ENCODE results near the gene TMEM87B. TPM values are rescaled to one million over a fixed set of nuclear protein-coding genes. Genes with fewer than 3 reads are reported as not detected.

The TMEM87B gene
- total RNA-seq, 1 donor from 2014 or later: 6.0 TPM

GRCh38 chr2:112140899-112141625 lies 86.0 kb downstream of the TMEM87B start:
- ATAC-seq (ENCODE audit: poor library complexity): no peak
- intact Hi-C loops (cut with DNase I): no loop called here
- DNase-seq: no peak

DNA sequence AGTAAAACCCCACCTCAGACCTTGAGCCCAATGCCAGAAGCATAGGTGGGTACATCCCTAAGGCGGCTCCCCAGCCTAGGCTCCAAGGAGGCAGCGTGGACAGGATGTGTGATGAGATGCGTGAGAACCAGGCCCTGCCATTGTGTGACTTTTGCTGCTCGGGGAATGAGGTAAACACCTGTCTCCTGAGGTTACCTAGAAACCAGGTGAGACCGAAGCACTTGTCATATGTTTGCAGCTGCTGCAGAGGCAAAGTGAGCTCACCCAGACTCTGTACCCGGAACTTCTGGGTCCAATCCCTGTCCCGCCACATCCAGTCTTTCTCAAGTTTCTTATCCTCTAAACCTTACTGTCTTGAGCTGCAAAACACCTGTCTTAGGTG lies 86.5 kb downstream of the TMEM87B start:
- no peak for DNase-seq
- intact Hi-C loops (cut with DNase I): no loop called here
- no peak for ATAC-seq (ENCODE audit: poor library complexity)

GRCh38 chr2:112142525-112143078 lies 87.5 kb downstream of the TMEM87B start:
- no peak for DNase-seq
- intact Hi-C loops (cut with DNase I): no loop called here
- ATAC-seq (ENCODE audit: poor library complexity): no peak

GRCh38 chr2:112143150-112143549 lies 88.1 kb downstream of the TMEM87B start:
- intact Hi-C loops (cut with DNase I): no loop called here
- ATAC-seq (ENCODE audit: poor library complexity) (no peak), DNase-seq (no peak)

- ATAC-seq (ENCODE audit: poor library complexity) (no peak), DNase-seq (no peak)
- intact Hi-C loops (cut with DNase I): no loop called here
Observed at GRCh38 chr2:112144966-112145365, 89.9 kb downstream of the TMEM87B start.

DNA sequence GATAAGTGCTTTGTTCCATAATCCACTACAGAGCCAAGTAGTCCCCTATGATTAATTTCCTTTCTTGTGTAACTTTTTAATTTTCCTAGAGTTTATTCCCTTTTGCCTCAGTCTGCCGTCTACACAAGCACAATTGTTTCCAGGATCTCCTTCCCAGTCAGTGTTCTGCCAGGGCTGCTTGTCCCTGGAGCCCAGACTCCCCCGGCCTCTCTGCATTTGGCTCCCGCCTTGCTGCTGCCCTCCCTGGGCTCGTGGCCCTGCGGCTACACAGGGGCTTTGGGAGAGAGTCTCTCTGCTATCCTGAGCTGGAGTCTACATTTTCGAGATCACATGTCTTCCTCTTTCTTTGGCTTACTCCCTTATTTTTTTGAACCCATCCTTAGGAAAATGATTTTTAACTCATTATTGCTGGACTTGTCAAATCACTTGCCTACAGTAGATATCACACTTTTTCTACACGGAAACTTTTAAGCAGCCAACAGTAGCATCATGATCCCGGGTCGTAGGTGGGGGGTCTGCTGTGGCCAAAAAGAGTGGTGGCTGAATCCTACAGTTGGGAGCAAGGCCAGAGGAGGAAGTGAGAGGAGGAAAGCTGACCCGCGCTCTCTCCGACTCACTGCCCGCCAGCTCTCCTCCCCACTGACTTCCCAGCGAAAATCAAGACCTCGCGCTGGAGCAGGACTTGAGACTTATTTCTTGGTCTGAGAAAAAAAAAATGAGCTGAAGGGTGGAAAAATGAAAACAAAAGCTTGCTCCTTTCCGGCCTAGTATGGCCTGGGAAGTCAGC lies 92.5 kb downstream of the TMEM87B start:
- ATAC-seq (ENCODE audit: poor library complexity): peak; percentile 71
- DNase-seq: peak; percentile 67
- intact Hi-C loops (cut with DNase I): no loop called here

GRCh38 chr2:112148477-112148876 lies 93.4 kb downstream of the TMEM87B start:
- ATAC-seq (ENCODE audit: poor library complexity) (no peak), DNase-seq (no peak)
- intact Hi-C loops (cut with DNase I): no loop called here

- intact Hi-C loops (cut with DNase I): no loop called here
- ATAC-seq (ENCODE audit: poor library complexity) (no peak), DNase-seq (no peak)
Observed at GRCh38 chr2:112149194-112149593, 94.1 kb downstream of the TMEM87B start.

DNA sequence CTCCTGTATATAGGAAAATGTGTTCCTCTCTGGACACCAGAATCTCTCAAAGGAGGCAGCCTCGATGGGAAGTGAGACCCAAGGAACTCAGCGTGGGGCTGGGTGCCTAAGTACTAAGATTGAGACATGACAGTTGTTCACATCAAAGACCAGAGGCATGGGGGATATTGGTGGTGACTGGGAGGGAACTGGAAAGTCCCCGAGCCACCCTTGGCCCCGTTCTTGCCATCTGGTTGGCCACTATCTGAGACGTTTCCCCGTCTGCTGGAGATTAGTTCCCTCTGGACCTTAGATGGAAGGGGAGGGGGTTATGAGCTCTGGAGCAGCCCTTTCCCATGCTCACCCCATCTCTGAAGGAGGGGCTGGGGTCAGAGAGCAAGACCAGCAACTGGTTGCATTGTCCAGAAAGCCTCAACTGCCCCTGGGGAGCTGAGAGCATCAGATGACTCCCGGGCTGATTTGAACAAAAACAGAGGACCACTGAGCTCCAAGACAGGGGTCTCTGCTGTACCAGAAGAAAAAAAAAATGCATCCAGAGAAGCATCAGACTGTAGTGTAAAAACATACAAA lies 94.9 kb downstream of the TMEM87B start:
- ATAC-seq (ENCODE audit: poor library complexity): no peak
- DNase-seq: no peak
- intact Hi-C loops (cut with DNase I): no loop called here

DNA sequence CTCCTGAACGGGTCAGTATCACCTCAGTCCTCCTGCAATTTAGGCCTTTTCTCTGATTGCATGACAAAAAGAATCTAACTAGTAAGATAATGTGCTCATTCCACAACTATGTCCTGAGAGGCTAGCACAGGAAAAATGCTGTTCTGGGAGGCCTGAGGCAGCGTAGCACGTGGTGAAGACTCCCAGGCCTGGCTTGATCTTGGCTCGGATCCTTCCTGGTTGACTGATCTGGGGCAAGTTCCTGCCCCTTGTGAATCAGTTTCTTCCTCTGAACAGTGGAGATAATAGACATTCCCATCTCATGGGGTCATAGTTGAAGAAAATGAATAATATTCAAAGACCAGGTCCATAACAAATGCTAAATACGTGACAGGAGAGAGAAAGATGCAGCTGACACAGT lies 95.4 kb downstream of the TMEM87B start:
- DNase-seq: no peak
- ATAC-seq (ENCODE audit: poor library complexity): peak; percentile 62
- intact Hi-C loops (cut with DNase I): no loop called here

DNA sequence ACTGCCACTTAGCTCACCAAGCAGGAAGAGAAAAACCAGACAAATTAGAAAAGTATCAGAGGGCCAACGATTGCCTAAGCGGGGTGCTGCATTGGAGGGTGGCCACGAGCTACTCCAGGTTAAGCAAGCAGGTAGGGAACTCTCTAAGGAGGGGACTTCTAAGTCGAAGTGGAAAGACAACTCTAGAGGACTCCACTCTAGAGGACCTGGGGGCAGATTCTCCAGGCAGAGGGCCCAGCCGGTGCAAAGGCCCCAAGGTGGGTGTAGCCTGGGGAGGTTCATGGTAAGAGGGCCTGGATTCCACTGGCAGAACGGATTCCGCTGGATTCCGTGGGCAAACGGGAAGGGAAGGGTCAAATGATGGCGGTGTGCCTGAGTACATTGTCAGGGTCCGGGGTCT lies 95.8 kb downstream of the TMEM87B start:
- no peak for DNase-seq
- no peak for ATAC-seq (ENCODE audit: poor library complexity)
- intact Hi-C loops (cut with DNase I): no loop called here

DNA sequence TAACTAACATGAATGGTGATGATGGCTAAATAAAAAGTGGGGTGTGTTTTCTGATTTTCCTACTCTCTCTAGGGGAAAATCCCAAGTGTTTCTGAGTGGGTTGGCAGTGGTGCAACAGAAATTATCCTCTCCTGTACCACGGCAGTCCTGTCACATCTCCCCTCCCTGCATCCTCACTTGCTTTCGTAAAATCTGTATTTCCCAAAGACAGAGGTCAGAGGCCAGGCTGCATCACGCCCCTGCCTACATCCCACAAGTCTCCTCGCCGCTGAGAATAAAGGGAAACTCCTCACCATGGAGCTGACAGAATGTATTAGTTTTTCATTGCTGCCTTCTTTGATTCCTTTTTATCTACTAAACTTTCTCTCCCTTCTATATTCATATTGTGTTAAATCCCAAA lies 96.2 kb downstream of the TMEM87B start:
- no peak for DNase-seq
- intact Hi-C loops (cut with DNase I): no loop called here
- no peak for ATAC-seq (ENCODE audit: poor library complexity)

DNA sequence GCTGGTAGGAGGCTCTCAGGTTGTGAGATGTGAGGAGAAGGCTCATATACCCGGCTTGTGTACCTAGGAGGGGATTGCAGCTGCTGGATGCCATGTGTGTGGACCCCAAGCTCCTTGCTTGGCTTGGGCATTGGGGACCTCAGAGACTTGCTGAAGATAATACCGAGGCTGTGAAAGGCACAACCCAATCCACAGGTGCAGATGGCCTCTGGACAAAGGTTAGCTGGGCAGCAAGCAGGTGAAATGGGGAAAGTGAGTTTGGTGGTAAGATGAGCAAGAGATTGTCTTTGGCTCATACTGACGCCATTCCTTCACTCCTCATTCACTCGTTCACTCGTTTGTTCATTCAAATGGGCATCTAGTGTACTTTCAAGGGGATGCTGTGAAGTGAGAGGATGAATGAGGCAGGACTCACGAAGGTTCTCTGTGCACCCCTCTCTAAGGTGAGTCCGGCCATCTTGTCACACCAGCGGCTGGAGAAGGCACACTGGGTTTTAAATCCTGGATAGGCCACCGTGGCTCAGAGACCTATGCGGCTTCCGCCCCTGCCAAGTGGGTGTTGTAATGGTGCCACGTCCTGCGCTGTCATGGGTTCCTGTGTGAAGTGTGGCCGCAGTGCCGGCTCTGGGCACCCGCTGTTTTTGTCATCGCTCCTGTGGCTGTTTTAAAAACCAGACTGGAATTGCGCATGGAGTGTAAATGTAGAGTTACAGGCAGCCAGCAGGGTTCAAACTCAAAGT lies 96.8 kb downstream of the TMEM87B start:
- no peak for ATAC-seq (ENCODE audit: poor library complexity)
- intact Hi-C loops (cut with DNase I): no loop called here
- DNase-seq: no peak

DNA sequence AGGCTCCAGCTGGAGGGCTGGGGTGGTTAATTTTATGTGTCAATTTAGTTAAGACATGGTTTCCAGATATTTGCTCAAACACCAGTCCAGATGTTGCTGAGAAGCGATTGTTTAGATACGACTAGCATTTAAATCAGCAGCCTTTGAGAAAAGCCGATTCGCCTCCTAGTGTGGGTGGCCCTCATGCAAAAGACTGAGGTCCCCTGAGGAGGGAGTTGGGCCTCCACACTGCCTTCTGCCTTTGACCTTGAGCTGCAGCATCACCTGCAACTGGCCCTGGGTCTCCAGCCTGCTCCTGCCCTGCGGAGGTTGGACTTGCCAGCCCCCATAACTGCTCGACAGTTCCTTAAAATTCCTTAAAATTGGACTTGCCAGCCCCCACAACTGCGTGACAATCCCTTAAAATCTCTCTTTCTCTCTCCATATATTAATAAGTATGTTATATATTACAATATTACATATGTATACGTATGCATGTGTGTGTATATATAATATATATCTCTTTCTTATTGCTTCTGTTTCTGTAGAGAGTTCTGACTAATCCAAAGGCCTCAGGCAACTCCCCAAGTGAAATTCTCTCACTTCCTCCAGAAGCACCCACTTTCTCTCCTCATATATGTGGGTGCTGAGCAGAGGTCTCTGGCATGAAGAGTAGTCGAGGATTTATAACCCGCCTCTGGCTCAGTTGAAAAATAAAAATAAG lies 97.6 kb downstream of the TMEM87B start:
- intact Hi-C loops (cut with DNase I): no loop called here
- ATAC-seq (ENCODE audit: poor library complexity): no peak
- DNase-seq: no peak

- ATAC-seq (ENCODE audit: poor library complexity) (no peak), DNase-seq (no peak)
- intact Hi-C loops (cut with DNase I): no loop called here
Observed at GRCh38 chr2:112153179-112153490, 98.1 kb downstream of the TMEM87B start.

DNA sequence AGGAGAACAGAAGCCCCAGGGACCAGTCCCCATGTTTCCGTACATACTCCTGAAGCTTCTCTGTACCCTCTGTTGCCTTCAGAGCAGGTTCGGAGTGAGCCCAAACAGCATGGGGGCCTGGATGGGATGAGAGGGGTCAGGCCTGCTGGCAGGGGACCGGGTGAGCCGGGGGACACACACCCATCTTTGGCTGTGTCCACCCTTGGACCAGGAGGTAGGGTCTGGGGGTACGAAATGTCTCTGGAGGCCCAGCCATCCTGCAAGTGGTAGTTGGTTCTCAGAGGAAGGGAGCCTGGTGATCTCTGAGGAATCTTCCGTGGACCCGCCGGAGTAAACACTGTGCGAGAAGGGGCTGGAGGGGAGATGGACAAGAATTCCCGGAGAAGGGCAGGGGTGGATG lies 98.4 kb downstream of the TMEM87B start:
- no peak for ATAC-seq (ENCODE audit: poor library complexity)
- intact Hi-C loops (cut with DNase I): no loop called here
- no peak for DNase-seq

DNA sequence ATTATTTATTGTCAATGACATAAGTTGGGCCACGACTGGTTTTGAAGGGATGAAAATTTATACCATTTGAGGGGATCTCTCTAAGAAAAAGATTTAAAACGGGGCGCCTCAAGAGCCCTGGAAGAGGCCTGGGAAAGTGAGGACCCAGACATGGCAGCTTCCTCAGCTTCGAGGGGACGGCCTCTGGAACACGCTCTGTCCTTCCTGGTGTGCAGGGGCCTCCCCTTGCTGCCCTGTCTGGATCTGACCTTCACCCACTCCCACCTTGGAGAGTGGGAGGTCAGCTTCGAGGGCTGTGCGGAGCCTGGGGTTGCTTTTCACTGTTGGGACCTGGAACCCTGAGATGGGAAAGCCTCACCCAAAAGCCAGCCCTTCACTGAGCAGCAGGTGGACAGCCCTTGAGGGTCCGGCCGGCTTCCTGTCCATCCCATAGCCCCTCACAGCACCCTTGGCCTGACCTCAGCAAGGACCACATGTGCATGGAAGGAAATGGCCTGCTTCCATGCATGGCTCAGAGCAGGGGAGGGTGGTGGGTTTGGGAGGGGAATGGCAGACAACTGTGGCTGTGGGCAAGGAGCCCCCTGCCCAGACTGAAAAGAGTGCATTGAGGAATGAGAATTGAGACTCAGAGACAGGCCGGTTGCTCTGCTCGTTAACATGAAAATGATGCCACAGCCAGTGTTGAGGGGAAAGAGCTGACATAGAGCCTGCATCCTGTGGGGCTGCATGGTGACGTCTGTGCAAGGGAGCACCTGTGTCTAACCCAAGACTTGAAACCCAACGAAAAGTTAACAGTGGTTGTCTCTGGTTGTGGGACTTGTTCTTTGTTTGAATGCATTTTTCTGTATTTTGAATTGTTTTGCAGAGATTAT lies 99.4 kb downstream of the TMEM87B start:
- DNase-seq (no peak), ATAC-seq (ENCODE audit: poor library complexity) (no peak)
- intact Hi-C loops (cut with DNase I): no loop called here
